Natural killer cell treated with Interleukin-12 subunit alpha and Interleukin-12 subunit beta and Interleukin-15 and Interleukin-18, amount 100 ng/mL, for 72 hours (primary cell): ENCODE measurements around the gene FTCD. TPM values are rescaled to one million over a fixed set of nuclear protein-coding genes. Genes with fewer than 3 reads are reported as not detected.
"Not testable (repeated sequence)": the region's sequence is repeated elsewhere in the genome, so short reads cannot be mapped to it uniquely, and the experiment has no call there.

ENCODE experiments used
- ATAC-seq, 2 donors: fragments of 150-1000 bp; cut with Tn5 transposase in 1 of 2; sonication (Bioruptor Pico), chemical (Tn5 transposase) in 1 of 2; 2 replicates each; pipeline ENCODE4 v1.10.0; 2021
- DNase-seq: peaks from one replicate; pipeline ENCODE4 v3.0.0; 2022; ENCODE audit warnings: low spot score
- H3K27ac Mint-ChIP-seq, 2 donors: 1 replicate in 1 of 2; 2 replicates in 1 of 2; pipeline ENCODE4 v1.8.0; 2022; ENCODE audit warnings: mixed read lengths in 2 of 2, mild to moderate bottlenecking in 1 of 2, moderate library complexity in 1 of 2
- H3K27me3 Mint-ChIP-seq, 2 donors: 1 replicate in 1 of 2; 2 replicates in 1 of 2; pipeline ENCODE4 v1.8.0; 2022; ENCODE audit warnings: mixed read lengths in 2 of 2
- H3K36me3 Mint-ChIP-seq: one replicate; pipeline ENCODE4 v1.8.0; 2022; ENCODE audit warnings: mixed read lengths
- H3K4me1 Mint-ChIP-seq, 2 donors: 1 replicate in 1 of 2; 2 replicates in 1 of 2; pipeline ENCODE4 v1.8.0; 2022; ENCODE audit warnings: low read depth in 2 of 2, mixed read lengths in 2 of 2, mild to moderate bottlenecking in 1 of 2
- H3K4me3 Mint-ChIP-seq: one replicate; pipeline ENCODE4 v1.8.0; 2022; ENCODE audit warnings: mixed read lengths
- H3K9me3 Mint-ChIP-seq: 2 replicates; pipeline ENCODE4 v1.8.0; 2022; ENCODE audit warnings: mixed read lengths
- total RNA-seq, 2 donors: library from RNA; stranded (reverse); gene quantifications; one replicate each; pipeline ENCODE4 v1.2.3, GENCODE V29; 2022

Gene FTCD
- total RNA-seq, 2 donors from 2014 or later, result not detected

DNA sequence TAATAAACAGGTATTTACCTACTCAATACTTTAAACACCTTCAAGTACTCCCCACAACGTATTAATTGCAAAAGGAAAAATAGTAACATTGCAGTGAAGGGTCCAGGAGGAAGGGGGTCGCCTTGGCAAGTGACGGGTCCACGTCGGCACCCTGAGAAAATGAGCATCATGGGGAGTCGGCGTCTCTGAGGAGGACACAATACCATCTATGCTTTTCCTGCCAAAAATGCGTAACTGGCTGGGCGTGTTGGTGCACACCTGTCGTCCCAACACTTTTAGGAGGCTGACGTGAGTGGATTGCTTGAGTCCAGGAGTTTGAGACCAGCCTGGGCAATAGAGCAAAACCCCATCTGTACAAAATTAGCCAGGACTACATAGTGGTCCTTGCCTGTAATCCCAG is 7.3 kb downstream of the FTCD start:
- no peak for ATAC-seq
- no peak overlapping the region for H3K4me3 Mint-ChIP-seq
- no peak overlapping the region for H3K27ac Mint-ChIP-seq
- no peaks in the 10 kb centered on the region for H3K9me3 Mint-ChIP-seq
- no peaks in the 10 kb centered on the region for H3K36me3 Mint-ChIP-seq
- DNase-seq, result no peak
- H3K27me3 Mint-ChIP-seq, result no peaks in the 10 kb centered on the region
- peaks cover 7 to 11% of the 10 kb centered on the region in 2 donors for H3K4me1 Mint-ChIP-seq

DNA sequence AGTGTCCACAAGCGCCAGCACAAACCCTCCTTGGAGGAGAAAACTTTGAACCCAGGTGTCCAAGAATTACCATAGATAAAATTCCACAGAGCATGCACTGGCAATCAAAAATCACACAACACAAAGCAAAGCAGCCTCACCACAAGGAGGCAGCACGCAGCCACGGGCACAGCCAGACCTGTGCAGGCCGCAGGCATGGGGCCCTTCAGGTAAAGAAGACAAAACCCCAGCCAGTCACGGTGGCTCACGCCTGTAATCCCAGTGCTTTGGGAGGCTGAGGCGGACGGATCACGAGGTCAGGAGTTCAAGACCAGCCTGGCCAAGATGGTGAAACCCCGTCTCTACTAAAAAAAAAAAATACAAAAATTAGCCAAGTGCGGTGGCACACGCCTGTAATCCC is 8.0 kb downstream of the FTCD start:
- ATAC-seq, result not testable (repeated sequence)

DNA sequence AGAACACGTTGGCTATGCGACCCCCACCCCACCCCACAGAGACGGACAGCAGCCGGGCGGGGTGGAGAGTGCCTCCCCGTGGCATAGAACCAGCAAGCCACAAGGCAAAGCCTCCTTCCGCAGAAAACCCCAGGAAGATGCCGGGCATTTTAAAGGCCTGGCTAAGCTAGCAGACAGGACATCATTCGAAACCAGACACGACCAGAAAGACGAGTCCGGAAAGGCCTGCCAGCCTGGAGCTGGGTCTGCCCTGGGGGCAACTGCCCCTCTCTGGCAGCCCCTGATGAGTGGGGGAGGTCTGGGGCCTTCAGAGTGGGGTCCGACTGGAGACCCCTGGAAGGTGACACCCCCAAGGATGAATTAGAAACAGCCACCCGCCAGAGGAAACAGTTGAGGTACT is 8.5 kb downstream of the FTCD start:
- DNase-seq (peak; percentile 23), ATAC-seq (no peak)
- H3K4me1 Mint-ChIP-seq, result peaks cover 7 to 11% of the 10 kb centered on the region in 2 donors
- no peaks in the 10 kb centered on the region for H3K27me3 Mint-ChIP-seq
- H3K36me3 Mint-ChIP-seq, result no peaks in the 10 kb centered on the region
- no peak overlapping the region for H3K27ac Mint-ChIP-seq
- H3K9me3 Mint-ChIP-seq, result no peaks in the 10 kb centered on the region
- H3K4me3 Mint-ChIP-seq, result peak overlapping the region; percentile 37

More for the DNA sequence above, 8.0 kb downstream of the FTCD start:
- DNase-seq, H3K27me3 Mint-ChIP-seq, H3K36me3 Mint-ChIP-seq, H3K9me3 Mint-ChIP-seq, H3K27ac Mint-ChIP-seq, H3K4me3 Mint-ChIP-seq: not testable (repeated sequence)
- peaks cover 7 to 11% of the 10 kb centered on the region in 2 donors for H3K4me1 Mint-ChIP-seq

DNA sequence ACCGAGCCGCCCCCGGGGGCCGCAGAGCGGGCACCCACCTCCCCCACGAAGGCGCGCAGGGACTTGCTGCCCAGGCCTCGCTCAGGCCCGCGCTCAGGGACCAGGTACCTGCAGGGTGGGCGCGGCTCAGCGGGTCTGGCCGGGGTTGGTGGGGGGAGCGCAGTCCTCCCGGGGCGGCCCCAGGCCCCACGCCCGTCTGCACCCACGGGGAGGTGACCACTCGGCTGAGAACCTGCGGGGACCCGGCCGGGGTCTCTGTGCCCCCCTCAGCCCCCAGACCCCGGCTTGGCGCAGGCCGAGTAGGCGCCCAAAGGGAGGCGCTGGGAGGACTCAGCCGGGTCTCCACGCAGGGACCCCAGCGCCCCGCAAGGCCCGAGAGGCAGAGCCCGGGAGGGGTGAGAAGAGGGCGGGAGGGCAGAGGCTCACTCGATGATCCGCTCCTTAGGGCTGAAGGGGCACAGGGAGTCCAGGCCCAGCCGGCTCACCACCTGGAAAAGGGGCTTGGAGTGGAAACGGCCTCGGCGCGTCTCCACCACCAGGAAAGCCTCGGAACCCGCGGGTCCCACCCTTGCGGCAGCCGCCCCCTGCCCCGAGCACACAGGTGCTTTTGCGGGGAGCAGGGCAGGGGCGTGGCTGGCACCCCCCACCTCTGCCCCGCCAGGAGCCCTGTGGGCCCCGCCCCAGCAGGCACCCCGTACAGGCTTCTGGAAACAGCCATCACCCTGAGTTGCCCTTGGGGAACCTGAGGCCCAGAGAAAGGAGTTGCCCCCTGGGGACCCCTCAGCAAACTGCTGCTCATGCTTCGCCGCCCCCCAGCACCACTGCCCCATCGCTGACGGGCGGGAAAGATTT is 9.3 kb downstream of the FTCD start:
- no peak for ATAC-seq
- no peaks in the 10 kb centered on the region for H3K36me3 Mint-ChIP-seq
- H3K4me1 Mint-ChIP-seq, result peaks cover 7 to 13% of the 10 kb centered on the region in 2 donors
- peak overlapping the region; percentile 37 for H3K4me3 Mint-ChIP-seq
- no peak overlapping the region for H3K27ac Mint-ChIP-seq
- H3K27me3 Mint-ChIP-seq, result no peaks in the 10 kb centered on the region
- DNase-seq, result peak; percentile 49
- no peaks in the 10 kb centered on the region for H3K9me3 Mint-ChIP-seq

DNA sequence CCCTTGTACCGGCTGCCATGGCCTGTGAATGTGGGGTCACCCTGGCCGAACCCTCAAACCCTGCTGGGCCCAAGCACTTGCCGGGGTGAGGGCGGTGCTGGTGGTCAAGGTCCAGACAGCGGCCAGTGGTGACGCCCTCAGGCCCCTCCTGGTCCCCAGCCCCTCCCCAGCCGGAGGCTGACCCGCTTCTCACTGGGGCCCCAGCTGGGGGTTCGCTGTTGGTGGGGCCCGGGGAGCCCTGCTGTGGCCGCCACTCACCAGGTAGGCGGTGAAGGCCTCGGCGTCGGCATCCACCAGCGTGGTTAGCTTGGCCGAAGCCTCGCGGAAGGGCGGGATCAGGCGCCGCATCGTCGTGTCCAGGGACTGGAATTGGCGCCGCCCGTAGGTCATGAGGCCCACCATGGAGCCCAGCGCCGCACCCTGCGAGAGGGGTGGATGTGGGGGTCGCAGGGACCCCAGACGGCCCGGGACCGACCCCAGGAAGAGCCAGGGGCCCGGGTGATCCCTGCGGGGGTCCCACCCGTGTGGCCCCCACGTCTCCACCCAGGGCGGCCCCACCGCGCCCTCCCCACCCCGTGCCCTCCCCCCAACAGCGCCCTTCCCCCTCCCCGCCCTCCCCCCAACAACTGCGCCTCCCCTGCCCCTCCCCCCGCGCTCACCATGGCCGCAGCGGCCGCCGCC is 10.1 kb downstream of the FTCD start:
- Mint-ChIP-seq H3K9me3 (no peaks in the 10 kb centered on the region), H3K27ac (no peak overlapping the region), H3K4me3 (no peak overlapping the region), H3K4me1 (peaks cover 7 to 13% of the 10 kb centered on the region in 2 donors), H3K36me3 (no peaks in the 10 kb centered on the region), H3K27me3 (no peaks in the 10 kb centered on the region)
- DNase-seq (peak; percentile 49), ATAC-seq (no peak)

DNA sequence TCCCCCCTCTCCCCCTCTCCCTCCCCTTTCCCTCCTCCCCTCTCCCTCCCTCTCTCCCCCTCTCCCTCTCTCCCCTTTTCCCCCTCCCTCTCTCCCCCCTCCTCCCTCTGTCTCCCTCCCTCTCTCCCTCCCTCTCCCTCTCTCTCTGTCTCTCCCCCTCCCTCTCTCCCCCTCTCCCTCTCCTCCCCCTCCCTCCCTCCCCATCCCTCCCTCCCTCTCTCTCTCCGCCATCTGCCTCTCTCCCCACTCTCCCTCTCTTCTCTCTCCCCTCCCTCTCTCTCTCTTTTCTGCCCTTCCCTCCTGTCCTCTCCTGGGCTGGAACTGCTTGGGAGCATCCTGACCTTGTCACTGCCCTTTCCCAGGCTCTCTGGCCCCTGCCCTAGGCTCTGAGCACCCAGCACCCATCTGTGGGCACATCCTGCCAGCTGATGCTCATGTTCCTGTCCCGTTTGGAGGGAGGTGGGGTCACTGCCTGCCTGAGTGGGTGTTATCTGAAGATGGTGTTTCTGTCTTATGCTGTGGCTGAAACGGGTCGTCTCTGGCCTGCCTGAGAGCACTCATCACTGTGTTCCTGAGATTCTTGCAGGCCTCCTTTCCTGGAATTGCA is 10.8 kb downstream of the FTCD start:
- Mint-ChIP-seq H3K27me3 (no peaks in the 10 kb centered on the region), H3K4me3 (peak overlapping the region; percentile 87), H3K36me3 (no peaks in the 10 kb centered on the region), H3K9me3 (no peaks in the 10 kb centered on the region), H3K4me1 (peaks cover 7 to 13% of the 10 kb centered on the region in 2 donors), H3K27ac (peak overlapping the region in 1 of 2 donors; percentile 48)
- DNase-seq (no peak), ATAC-seq (no peak)

DNA sequence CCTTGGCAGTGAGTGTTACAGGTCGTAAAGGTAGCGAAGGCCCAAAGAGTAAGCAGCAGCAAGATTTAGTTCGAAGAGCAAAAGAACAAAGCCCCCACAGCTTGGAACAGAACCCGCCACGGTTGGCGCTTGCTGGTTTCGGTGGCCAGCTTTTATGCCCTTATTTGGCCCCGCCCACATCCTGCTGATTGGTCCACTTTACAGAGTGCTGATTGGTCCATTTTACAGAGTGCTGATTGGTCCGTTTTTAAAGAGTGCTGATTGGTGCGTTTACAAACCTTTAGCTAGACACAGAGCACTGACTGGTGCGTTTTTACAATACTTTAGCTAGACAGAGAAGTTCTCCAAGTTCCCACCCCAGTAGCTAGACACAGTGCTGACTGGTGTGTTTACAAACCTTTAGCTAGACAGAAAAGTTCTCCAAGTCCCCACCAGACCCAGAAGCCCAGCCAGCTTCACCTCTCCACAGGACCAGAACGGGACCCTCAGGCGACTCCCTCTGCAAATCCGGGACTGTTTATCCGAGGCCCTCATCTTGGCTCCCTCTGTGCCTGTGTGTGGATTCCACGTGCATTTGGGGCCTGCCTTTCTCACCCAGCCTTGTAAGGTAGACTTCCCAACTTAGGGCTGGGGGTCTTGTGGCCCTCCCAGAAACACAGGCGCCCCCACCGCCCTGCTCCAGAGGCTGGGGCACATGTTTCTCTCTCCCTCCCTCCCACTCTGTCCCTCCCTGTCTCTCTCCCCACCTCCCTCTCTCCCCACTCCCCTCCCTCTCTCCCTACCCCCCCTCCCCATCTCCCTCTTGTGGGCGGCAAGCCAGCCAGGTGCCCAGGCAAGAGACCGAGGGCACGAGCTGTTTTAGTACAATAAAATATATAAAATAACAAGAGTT is 12.6 kb downstream of the FTCD start:
- Mint-ChIP-seq H3K27ac (no peak overlapping the region), H3K4me3 (no peak overlapping the region), H3K36me3 (no peaks in the 10 kb centered on the region), H3K9me3 (no peaks in the 10 kb centered on the region), H3K4me1 (peaks cover 7 to 13% of the 10 kb centered on the region in 2 donors), H3K27me3 (no peaks in the 10 kb centered on the region)
- DNase-seq (no peak), ATAC-seq (no peak)

DNA sequence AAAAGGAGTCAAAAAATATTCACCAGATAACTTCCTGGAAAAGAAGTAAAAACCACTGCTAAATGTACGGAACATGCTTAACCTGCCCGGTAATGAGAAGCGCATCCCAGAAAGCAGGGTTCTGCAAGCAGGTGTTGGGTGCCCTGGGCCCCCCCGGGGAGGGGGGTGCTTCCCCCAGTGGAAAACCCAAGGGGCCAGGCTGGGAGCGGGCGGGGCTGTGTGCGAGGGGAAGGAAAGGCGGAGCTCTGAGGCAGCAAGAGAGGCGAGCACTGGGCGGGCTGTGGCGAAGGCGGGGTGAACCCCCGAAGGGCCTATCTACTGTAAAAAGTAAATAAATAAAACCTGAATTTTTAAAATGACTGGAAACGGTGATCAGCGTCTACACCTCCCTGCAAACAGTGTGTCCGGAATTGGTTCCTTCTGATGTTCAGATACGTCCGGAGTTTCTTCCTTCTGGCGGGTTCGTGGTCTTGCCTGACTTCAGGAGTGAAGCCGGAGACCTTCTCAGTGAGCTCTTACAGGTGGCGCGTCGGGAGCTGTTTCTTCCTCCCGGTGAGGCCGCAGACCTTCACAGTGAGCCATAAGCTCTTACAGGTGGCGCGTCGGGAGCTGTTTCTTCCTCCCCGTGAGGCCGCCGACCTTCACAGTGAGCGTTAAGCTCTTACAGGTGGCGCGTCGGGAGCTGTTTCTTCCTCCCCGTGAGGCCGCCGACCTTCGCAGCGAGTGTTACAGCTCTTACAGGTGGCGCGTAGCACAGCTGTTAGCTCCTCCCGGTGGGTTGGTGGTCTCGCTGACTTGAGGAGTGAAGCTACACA is 13.4 kb downstream of the FTCD start:
- Mint-ChIP-seq H3K9me3 (no peaks in the 10 kb centered on the region), H3K27me3 (no peaks in the 10 kb centered on the region), H3K27ac (no peak overlapping the region), H3K36me3 (no peaks in the 10 kb centered on the region), H3K4me1 (peaks cover 7 to 13% of the 10 kb centered on the region in 2 donors), H3K4me3 (no peak overlapping the region)
- peak; percentile 37 for DNase-seq
- ATAC-seq, result no peak

DNA sequence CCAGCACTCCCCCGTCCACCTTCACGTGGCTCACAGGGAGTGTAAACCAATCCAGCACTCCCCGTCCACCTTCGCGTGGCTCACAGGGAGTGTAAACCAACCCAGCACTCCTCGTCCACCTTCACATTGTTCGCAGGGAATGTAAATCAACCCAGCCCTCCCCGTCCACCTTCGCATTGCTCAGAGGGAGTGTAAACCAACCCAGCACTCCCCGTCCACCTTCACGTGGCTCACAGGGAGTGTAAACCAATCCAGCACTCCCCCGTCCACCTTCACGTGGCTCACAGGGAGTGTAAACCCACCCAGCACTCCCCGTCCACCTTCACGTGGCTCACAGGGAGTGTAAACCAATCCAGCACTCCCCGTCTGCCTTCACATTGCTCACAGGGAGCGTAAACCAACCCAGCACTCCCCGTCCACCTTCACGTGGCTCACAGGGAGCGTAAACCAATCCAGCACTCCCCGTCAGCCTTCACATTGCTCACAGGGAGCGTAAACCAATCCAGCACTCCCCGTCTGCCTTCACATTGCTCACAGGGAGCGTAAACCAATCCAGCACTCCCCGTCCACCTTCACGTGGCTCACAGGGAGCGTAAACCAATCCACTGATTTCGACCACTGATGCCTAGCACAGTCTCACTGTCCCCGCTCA is 14.9 kb downstream of the FTCD start:
- H3K36me3 Mint-ChIP-seq, H3K27ac Mint-ChIP-seq, H3K9me3 Mint-ChIP-seq, DNase-seq, H3K4me3 Mint-ChIP-seq, ATAC-seq, H3K27me3 Mint-ChIP-seq: not testable (repeated sequence)
- peaks cover 7 to 13% of the 10 kb centered on the region in 2 donors for H3K4me1 Mint-ChIP-seq

DNA sequence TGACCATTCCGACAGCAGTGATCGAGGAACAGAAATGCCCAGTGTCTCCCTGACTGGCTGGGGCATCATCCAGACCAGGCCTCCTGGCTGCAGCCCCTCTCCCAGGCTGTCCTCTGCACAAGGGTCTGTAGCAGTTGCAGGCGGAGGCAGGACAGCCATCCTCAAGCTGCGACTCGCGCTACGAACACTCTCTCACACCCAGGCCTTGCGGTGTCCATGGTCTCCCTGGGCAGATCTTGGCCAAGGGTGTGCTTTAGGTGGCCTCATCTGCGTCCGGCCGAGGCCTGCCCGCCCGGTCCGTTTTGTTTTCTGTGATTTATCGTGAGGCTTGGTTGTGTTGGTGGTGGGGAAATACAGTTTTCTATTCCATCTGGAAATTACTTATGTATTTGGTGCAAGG is 15.7 kb downstream of the FTCD start:
- ATAC-seq, result no peak
- H3K27me3 Mint-ChIP-seq, result peaks cover 0 to 6% of the 10 kb centered on the region in 2 donors
- peaks cover 7 to 11% of the 10 kb centered on the region in 2 donors for H3K4me1 Mint-ChIP-seq
- no peak overlapping the region for H3K27ac Mint-ChIP-seq
- H3K4me3 Mint-ChIP-seq, result no peak overlapping the region
- DNase-seq, result no peak
- no peaks in the 10 kb centered on the region for H3K9me3 Mint-ChIP-seq
- no peaks in the 10 kb centered on the region for H3K36me3 Mint-ChIP-seq

DNA sequence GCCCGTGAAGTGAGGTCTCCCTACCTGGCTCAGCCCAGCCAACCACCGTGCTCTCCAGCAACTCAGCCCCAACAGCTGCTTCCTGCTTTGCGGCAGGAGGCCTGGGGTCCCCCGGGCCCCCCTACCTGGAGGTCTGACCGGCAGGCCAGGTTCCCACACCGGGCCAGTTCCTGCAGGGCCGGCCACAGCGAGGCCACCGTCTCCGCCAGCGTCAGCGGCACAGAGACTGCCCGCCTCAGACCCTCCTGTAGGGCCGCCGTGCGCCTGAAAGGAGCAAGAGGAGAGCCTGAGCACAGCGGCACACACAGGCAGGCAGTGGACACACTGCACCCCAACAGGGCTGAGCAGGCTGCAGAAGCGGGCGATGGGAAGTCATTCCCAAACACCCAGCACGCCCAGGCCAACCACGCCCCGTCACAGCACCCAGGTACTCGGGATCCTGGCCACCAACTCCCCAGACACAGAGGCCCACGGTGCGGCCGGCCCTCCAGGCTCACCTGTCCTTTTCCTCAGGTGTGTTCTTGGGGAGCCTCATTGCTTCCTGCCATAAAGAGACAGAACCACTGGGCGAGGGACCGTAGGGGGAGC is 16.9 kb downstream of the FTCD start:
- Mint-ChIP-seq H3K4me1 (peaks cover under 1 to 3% of the 10 kb centered on the region in 2 donors), H3K27ac (no peak overlapping the region), H3K36me3 (no peaks in the 10 kb centered on the region), H3K4me3 (no peak overlapping the region), H3K27me3 (peaks cover 0 to 6% of the 10 kb centered on the region in 2 donors), H3K9me3 (no peaks in the 10 kb centered on the region)
- DNase-seq (no peak), ATAC-seq (no peak)

DNA sequence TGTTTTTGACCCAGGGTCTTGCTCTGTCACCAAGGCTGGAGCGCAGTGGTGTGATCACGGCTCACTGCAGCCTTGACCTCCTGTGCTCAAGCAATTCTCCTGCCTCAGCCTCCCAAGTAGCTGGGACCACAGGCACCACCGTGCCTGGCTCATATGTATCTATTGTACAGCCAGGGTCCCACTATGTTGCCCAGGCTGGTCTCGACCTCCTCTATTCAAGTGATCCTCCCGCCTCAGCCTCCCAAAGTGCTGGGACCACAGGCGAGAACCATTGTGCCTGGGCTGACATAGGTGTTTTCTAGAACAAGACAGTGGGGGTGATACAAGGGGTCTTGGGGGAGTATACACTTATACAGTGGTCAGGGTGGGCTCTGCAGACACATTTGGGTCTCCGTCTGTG is 17.5 kb downstream of the FTCD start:
- Mint-ChIP-seq H3K9me3 (no peaks in the 10 kb centered on the region), H3K27ac (no peak overlapping the region), H3K36me3 (no peaks in the 10 kb centered on the region), H3K27me3 (peaks cover 0 to 6% of the 10 kb centered on the region in 2 donors), H3K4me3 (no peak overlapping the region), H3K4me1 (peaks cover 0 to 2% of the 10 kb centered on the region in 2 donors)
- DNase-seq (no peak), ATAC-seq (no peak)
